GM19193 (cell line): ENCODE data around the gene LHFPL4.

ENCODE experiments used
- POLR2A ChIP-seq: IDR thresholded peaks from 4 replicates; pipeline ENCODE4 v1.6.1; 2011; ENCODE audit not compliant: insufficient read depth, insufficient read length; ENCODE audit errors: extremely low read depth

Gene LHFPL4

GRCh38 chr3:9499455-9500107 is 54.0 kb downstream of the LHFPL4 start:
- TF ChIP-seq POLR2A = no peak

- no peak for TF ChIP-seq POLR2A
Observed at GRCh38 chr3:9498781-9499180, 54.8 kb downstream of the LHFPL4 start.

- TF ChIP-seq POLR2A = no peak
Observed at GRCh38 chr3:9497821-9498565, 55.6 kb downstream of the LHFPL4 start.

- no peak for TF ChIP-seq POLR2A
Observed at GRCh38 chr3:9496893-9497292, 56.7 kb downstream of the LHFPL4 start.

GRCh38 chr3:9491506-9491905 is 62.1 kb downstream of the LHFPL4 start:
- TF ChIP-seq POLR2A = no peak

GRCh38 chr3:9485248-9485647 is 68.4 kb downstream of the LHFPL4 start:
- TF ChIP-seq POLR2A = no peak

GRCh38 chr3:9480265-9480664 is 73.4 kb downstream of the LHFPL4 start:
- TF ChIP-seq POLR2A = no peak

GRCh38 chr3:9476935-9477334 is 76.7 kb downstream of the LHFPL4 start:
- TF ChIP-seq POLR2A = no peak

- TF ChIP-seq POLR2A = no peak
Observed at GRCh38 chr3:9474482-9474881, 79.1 kb downstream of the LHFPL4 start.

- no peak for TF ChIP-seq POLR2A
Observed at GRCh38 chr3:9473496-9474065, 80.0 kb downstream of the LHFPL4 start.

GRCh38 chr3:9469986-9470385 is 83.6 kb downstream of the LHFPL4 start:
- no peak for TF ChIP-seq POLR2A

GRCh38 chr3:9468460-9468859 is 85.2 kb downstream of the LHFPL4 start:
- TF ChIP-seq POLR2A = no peak

GRCh38 chr3:9467451-9467850 is 86.2 kb downstream of the LHFPL4 start:
- TF ChIP-seq POLR2A = no peak

GRCh38 chr3:9455596-9456131 is 98.0 kb downstream of the LHFPL4 start:
- TF ChIP-seq POLR2A = no peak

GRCh38 chr3:9452417-9452816 is 101.2 kb downstream of the LHFPL4 start:
- no peak for TF ChIP-seq POLR2A

- no peak for TF ChIP-seq POLR2A
Observed at GRCh38 chr3:9450991-9451390, 102.6 kb downstream of the LHFPL4 start.

- no peak for TF ChIP-seq POLR2A
Observed at GRCh38 chr3:9450126-9450525, 103.5 kb downstream of the LHFPL4 start.

- no peak for TF ChIP-seq POLR2A
Observed at GRCh38 chr3:9448643-9449042, 105.0 kb downstream of the LHFPL4 start.
